Gastroesophageal sphincter (tissue), 3 donors: ENCODE results near the gene FANCI.

Source experiments
- EP300 ChIP-seq: sonication (generic); formaldehyde crosslinking; IDR thresholded peaks from one replicate; pipeline ENCODE4 v1.6.1; 2017; ENCODE audit warnings: antibody characterized with exemption, mild to moderate bottlenecking
- POLR2A ChIP-seq, 2 donors: fragments of 450-650 bp; IDR thresholded peaks; one replicate each; pipeline ENCODE4 v1.6.1; 2017; ENCODE audit warnings: antibody characterized with exemption in 2 of 2, mild to moderate bottlenecking in 2 of 2, moderate library complexity in 1 of 2
- POLR2AphosphoS5 ChIP-seq: sonication (generic); formaldehyde crosslinking; IDR thresholded peaks from one replicate; pipeline ENCODE4 v1.6.1; 2017; ENCODE audit warnings: antibody characterized with exemption
- TF ChIP-seq, protein P1 (sequence below), 4 experiments: fragments of 200-600 bp in 2 of 4; fragments of 450-650 bp in 2 of 4; sonication (generic) in 1 of 4; IDR thresholded peaks; one replicate each; pipeline ENCODE4 v1.5.1; 2017 to 2019; ENCODE audit warnings: antibody characterized with exemption in 4 of 4, mild to moderate bottlenecking in 2 of 4, moderate library complexity in 2 of 4

DNA sequence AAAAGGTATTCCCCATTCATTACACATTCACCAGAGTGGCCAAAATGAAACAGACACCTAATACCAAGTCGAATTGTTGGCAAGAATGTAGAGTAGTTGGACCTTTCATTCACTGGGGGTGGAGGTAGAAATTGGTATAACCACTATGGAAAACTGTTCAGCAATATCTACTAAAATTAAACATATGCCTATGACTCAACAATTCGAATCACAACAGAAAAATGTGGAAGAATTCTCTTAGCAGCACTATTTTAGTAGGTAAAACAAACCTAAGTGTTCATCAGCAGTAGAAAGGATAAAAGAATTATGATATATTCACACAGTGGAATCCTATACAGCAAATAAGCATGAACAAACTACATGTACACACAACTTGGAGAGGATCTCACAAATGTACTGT lies 60.2 kb downstream of the FANCI start:
- TF ChIP-seq, protein P1, sequence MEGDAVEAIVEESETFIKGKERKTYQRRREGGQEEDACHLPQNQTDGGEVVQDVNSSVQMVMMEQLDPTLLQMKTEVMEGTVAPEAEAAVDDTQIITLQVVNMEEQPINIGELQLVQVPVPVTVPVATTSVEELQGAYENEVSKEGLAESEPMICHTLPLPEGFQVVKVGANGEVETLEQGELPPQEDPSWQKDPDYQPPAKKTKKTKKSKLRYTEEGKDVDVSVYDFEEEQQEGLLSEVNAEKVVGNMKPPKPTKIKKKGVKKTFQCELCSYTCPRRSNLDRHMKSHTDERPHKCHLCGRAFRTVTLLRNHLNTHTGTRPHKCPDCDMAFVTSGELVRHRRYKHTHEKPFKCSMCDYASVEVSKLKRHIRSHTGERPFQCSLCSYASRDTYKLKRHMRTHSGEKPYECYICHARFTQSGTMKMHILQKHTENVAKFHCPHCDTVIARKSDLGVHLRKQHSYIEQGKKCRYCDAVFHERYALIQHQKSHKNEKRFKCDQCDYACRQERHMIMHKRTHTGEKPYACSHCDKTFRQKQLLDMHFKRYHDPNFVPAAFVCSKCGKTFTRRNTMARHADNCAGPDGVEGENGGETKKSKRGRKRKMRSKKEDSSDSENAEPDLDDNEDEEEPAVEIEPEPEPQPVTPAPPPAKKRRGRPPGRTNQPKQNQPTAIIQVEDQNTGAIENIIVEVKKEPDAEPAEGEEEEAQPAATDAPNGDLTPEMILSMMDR (IDR thresholded peaks at IDR 0.05): no peak
- no peak for TF ChIP-seq EP300
- no peak for TF ChIP-seq POLR2AphosphoS5
- no peak for TF ChIP-seq POLR2A (IDR thresholded peaks at IDR 0.05)
